K562 (cell line): ENCODE results near the gene LCE1A.

ENCODE experiments used
- BCL6 ChIP-seq: fragments of 250-450 bp; sonication (Bioruptor Pico); IDR thresholded peaks from 2 replicates; pipeline ENCODE4 v1.4.0; 2020
- CC2D1A ChIP-seq: fragments of 450-650 bp; IDR thresholded peaks from 2 replicates; pipeline ENCODE4 v1.6.1; 2017; ENCODE audit warnings: mild to moderate bottlenecking
- CGGBP1 ChIP-seq: fragments of 250-450 bp; sonication (Bioruptor Pico); IDR thresholded peaks from 2 replicates; pipeline ENCODE4 v1.9.0; 2021; ENCODE audit warnings: mild to moderate bottlenecking
- FOXJ2 ChIP-seq: fragments of 200-800 bp; sonication (Bioruptor generic); IDR thresholded peaks from 2 replicates; pipeline ENCODE4 v1.6.1; 2016; ENCODE audit warnings: missing genetic modification characterization, missing compliant biosample characterization
- FOXO4 ChIP-seq: fragments of 450-650 bp; formaldehyde crosslinking; IDR thresholded peaks from 2 replicates; pipeline ENCODE4 v1.4.0; 2020; ENCODE audit warnings: mild to moderate bottlenecking, moderate library complexity
- MYBL2 ChIP-seq, 2 experiments: fragments of 450-650 bp in 1 of 2; sonication (generic) in 1 of 2; formaldehyde crosslinking in 1 of 2; IDR thresholded peaks; 2 replicates each; pipeline versions ENCODE4 v1.6.1 to v1.8.1; 2017 to 2022; ENCODE audit warnings: borderline replicate concordance in 1 of 2, inconsistent platforms in 1 of 2, low read depth in 1 of 2, mild to moderate bottlenecking in 1 of 2, missing genetic modification reagents in 1 of 2, moderate library complexity in 1 of 2
- POLR2A ChIP-seq: fragments of 450-650 bp; conservative IDR thresholded peaks from 2 replicates; pipeline ENCODE4 v1.6.1; 2016
- RHOXF2B ChIP-seq: fragments of 250-450 bp; sonication (Bioruptor Pico); conservative IDR thresholded peaks from 2 replicates; pipeline ENCODE4 v1.5.1; 2021
- SMAD4 ChIP-seq: fragments of 250-450 bp; sonication (Bioruptor Pico); conservative IDR thresholded peaks from 2 replicates; pipeline ENCODE4 v1.8.0; 2021; ENCODE audit warnings: inconsistent platforms, mild to moderate bottlenecking, moderate library complexity

- no peak for TF ChIP-seq SMAD4 (CRISPR knock-in tag)
- no peak for TF ChIP-seq POLR2A
- no peak for TF ChIP-seq FOXO4 (CRISPR knock-in tag)
- no peak for TF ChIP-seq RHOXF2B (CRISPR knock-in tag)
- no peak for TF ChIP-seq CGGBP1 (CRISPR knock-in tag)
- no peak for TF ChIP-seq FOXJ2 (tag)
- TF ChIP-seq BCL6 (CRISPR knock-in tag) = no peak
- TF ChIP-seq MYBL2 (IDR thresholded peaks at IDR 0.05; ENCODE audit: low read depth) = no peak
- no peak for TF ChIP-seq MYBL2 (CRISPR knock-in tag; IDR thresholded peaks at IDR 0.05; ENCODE audit: borderline replicate concordance)
- no peak for TF ChIP-seq CC2D1A
Observed at GRCh38 chr1:152806576-152806975, 20.7 kb upstream of the LCE1A start, which contains the start of gene LCE1C.
